GM23338 (cell line): ENCODE results near the gene TNNI3K. TPM values are rescaled to one million over a fixed set of nuclear protein-coding genes. Genes with fewer than 3 reads are reported as not detected.

Experiments used
- ATAC-seq: fragments of 200-7000 bp; cut with Tn5 transposase; 3 replicates; pipeline ENCODE4 v1.9.1; 2020
- DNase-seq: peaks from one replicate; pipeline ENCODE4 v3.0.0-alpha.2; 2015; ENCODE audit warnings: low spot score
- H2AFZ ChIP-seq: fragments of 200-600 bp; sonication (generic); 2 replicates; pipeline ENCODE4 v1.8.0; 2016; ENCODE audit warnings: antibody characterized with exemption, mild to moderate bottlenecking, moderate library complexity
- H3F3A ChIP-seq: fragments of 200-600 bp; sonication (generic); replicated peaks from 2 replicates; pipeline ENCODE4 v1.8.0; 2017; ENCODE audit warnings: antibody characterized with exemption, mixed run types, low read depth
- H3K27ac ChIP-seq: fragments of 200-600 bp; sonication (generic); 2 replicates; pipeline ENCODE4 v1.6.1; 2016; ENCODE audit warnings: low read depth
- H3K27me3 ChIP-seq: fragments of 200-600 bp; sonication (generic); 2 replicates; pipeline ENCODE4 v1.8.0; 2016; ENCODE audit warnings: mild to moderate bottlenecking, mixed run types, moderate library complexity; ENCODE audit not compliant: insufficient read depth
- H3K36me3 ChIP-seq: fragments of 200-600 bp; sonication (generic); 2 replicates; pipeline ENCODE4 v1.8.0; 2016; ENCODE audit warnings: mild to moderate bottlenecking; ENCODE audit not compliant: insufficient read depth
- H3K4me1 ChIP-seq: fragments of 200-600 bp; sonication (generic); 2 replicates; pipeline ENCODE4 v1.8.0; 2016; ENCODE audit warnings: mild to moderate bottlenecking, moderate library complexity; ENCODE audit not compliant: insufficient read depth
- H3K4me2 ChIP-seq: fragments of 200-600 bp; sonication (generic); 2 replicates; pipeline ENCODE4 v1.7.1; 2017; ENCODE audit warnings: mixed run types
- H3K4me3 ChIP-seq: fragments of 200-600 bp; sonication (generic); 2 replicates; pipeline ENCODE4 v1.6.1; 2016; ENCODE audit warnings: mixed run types
- H3K79me2 ChIP-seq: fragments of 200-600 bp; sonication (generic); replicated peaks from 2 replicates; pipeline ENCODE4 v1.8.0; 2017; ENCODE audit warnings: mild to moderate bottlenecking; ENCODE audit not compliant: insufficient read depth
- H3K9me2 ChIP-seq: fragments of 200-600 bp; sonication (generic); 2 replicates; pipeline ENCODE4 v1.8.0; 2017; ENCODE audit not compliant: insufficient read depth
- H4K20me1 ChIP-seq: fragments of 200-600 bp; sonication (generic); replicated peaks from 2 replicates; pipeline ENCODE4 v1.8.0; 2017; ENCODE audit warnings: mild to moderate bottlenecking; ENCODE audit not compliant: insufficient read depth
- H3K27ac Mint-ChIP-seq: 2 replicates; pipeline ENCODE4 v1.8.0; 2020; ENCODE audit warnings: inconsistent platforms, mild to moderate bottlenecking, moderate library complexity, mixed read lengths
- H3K27me3 Mint-ChIP-seq: 3 replicates; pipeline ENCODE4 v1.8.0; 2022; ENCODE audit warnings: low read depth, mild to moderate bottlenecking, moderate library complexity, mixed read lengths, inconsistent platforms; ENCODE audit not compliant: insufficient read depth, poor library complexity
- H3K36me3 Mint-ChIP-seq: 3 replicates; pipeline ENCODE4 v1.8.0; 2021; ENCODE audit warnings: low read depth, mild to moderate bottlenecking, inconsistent platforms, moderate library complexity, mixed read lengths
- H3K4me1 Mint-ChIP-seq: 3 replicates; pipeline ENCODE4 v1.8.0; 2020; ENCODE audit warnings: mild to moderate bottlenecking, inconsistent platforms, mixed read lengths
- H3K4me3 Mint-ChIP-seq: 3 replicates; pipeline ENCODE4 v1.8.0; 2021; ENCODE audit warnings: moderate library complexity, mild to moderate bottlenecking, inconsistent platforms, mixed read lengths
- H3K9me3 Mint-ChIP-seq: 3 replicates; pipeline ENCODE4 v1.8.0; 2020; ENCODE audit warnings: moderate library complexity, mild to moderate bottlenecking, inconsistent platforms, mixed read lengths
- CREB1 ChIP-seq: fragments of 250-450 bp; sonication (Bioruptor Pico); IDR thresholded peaks from 2 replicates; pipeline ENCODE4 v1.5.0; 2020; ENCODE audit warnings: low read depth, mild to moderate bottlenecking, moderate library complexity
- ETS1 ChIP-seq: IDR thresholded peaks from 2 replicates; pipeline ENCODE4 v1.6.1; 2016; ENCODE audit warnings: antibody characterized with exemption
- EZH2 ChIP-seq: fragments of 200-600 bp; sonication (generic); IDR thresholded peaks from one replicate; pipeline ENCODE4 v1.8.0; 2017; ENCODE audit warnings: antibody characterized with exemption, mild to moderate bottlenecking, low read depth; ENCODE audit not compliant: unreplicated experiment
- EZH2phosphoT487 ChIP-seq: fragments of 200-600 bp; sonication (generic); IDR thresholded peaks from one replicate; pipeline ENCODE4 v1.8.1; 2018; ENCODE audit warnings: antibody characterized with exemption; ENCODE audit not compliant: unreplicated experiment
- JUNB ChIP-seq: IDR thresholded peaks from one replicate; pipeline ENCODE4 v1.6.1; 2016; ENCODE audit warnings: antibody characterized with exemption; ENCODE audit not compliant: unreplicated experiment
- NANOG ChIP-seq: IDR thresholded peaks from 2 replicates; pipeline ENCODE4 v1.6.1; 2016; ENCODE audit warnings: antibody characterized with exemption, borderline replicate concordance
- POLR2AphosphoS5 ChIP-seq: IDR thresholded peaks from 2 replicates; pipeline ENCODE4 v1.6.1; 2016; ENCODE audit warnings: antibody characterized with exemption, low read depth
- STAT1 ChIP-seq: IDR thresholded peaks from one replicate; pipeline ENCODE4 v1.6.1; 2016; ENCODE audit warnings: antibody characterized with exemption; ENCODE audit not compliant: unreplicated experiment
- ZNF114 ChIP-seq: fragments of 250-450 bp; sonication (Bioruptor Pico); IDR thresholded peaks from 2 replicates; pipeline ENCODE4 v1.5.0; 2020; ENCODE audit warnings: mild to moderate bottlenecking, moderate library complexity
- ZNF331 ChIP-seq: fragments of 250-450 bp; sonication (Bioruptor Pico); IDR thresholded peaks from 2 replicates; pipeline ENCODE4 v1.5.0; 2020; ENCODE audit warnings: low read depth, mild to moderate bottlenecking, moderate library complexity
- polyA plus RNA-seq: library from polyadenylated mRNA; unstranded; fragments of >200 nt; fragmentation: Nextera tagmentation; extraction: Ambion mirVana; gene quantifications from 2 replicates; pipeline ENCODE4 v1.2.1, GENCODE V29; 2016
- total RNA-seq: library from RNA; depleted of rRNA; stranded (reverse); fragments of >200 nt; shearing (Covaris generic); gene quantifications from 2 replicates; pipeline ENCODE4 v1.2.3, GENCODE V29; 2014
- TF ChIP-seq, protein P1 (sequence below): IDR thresholded peaks from one replicate; pipeline ENCODE4 v1.6.1; 2018; ENCODE audit warnings: antibody characterized with exemption; ENCODE audit not compliant: unreplicated experiment
- TF ChIP-seq, protein P2 (sequence below): fragments of 250-450 bp; sonication (Bioruptor Pico); IDR thresholded peaks from 2 replicates; pipeline ENCODE4 v1.5.0; 2020; ENCODE audit warnings: mild to moderate bottlenecking, moderate library complexity
- TF ChIP-seq, protein P3 (sequence below), 2 experiments: fragments of 200-600 bp in 1 of 2; sonication (generic) in 1 of 2; conservative IDR thresholded peaks; 2 replicates each; pipeline versions ENCODE4 v1.5.1 to v1.6.1; 2016 to 2017; ENCODE audit warnings: antibody characterized with exemption in 2 of 2, low read depth in 2 of 2, mild to moderate bottlenecking in 2 of 2, moderate library complexity in 1 of 2

The TNNI3K gene
- total and polyA plus RNA-seq, 2 experiments from 2014 or later: not detected

DNA sequence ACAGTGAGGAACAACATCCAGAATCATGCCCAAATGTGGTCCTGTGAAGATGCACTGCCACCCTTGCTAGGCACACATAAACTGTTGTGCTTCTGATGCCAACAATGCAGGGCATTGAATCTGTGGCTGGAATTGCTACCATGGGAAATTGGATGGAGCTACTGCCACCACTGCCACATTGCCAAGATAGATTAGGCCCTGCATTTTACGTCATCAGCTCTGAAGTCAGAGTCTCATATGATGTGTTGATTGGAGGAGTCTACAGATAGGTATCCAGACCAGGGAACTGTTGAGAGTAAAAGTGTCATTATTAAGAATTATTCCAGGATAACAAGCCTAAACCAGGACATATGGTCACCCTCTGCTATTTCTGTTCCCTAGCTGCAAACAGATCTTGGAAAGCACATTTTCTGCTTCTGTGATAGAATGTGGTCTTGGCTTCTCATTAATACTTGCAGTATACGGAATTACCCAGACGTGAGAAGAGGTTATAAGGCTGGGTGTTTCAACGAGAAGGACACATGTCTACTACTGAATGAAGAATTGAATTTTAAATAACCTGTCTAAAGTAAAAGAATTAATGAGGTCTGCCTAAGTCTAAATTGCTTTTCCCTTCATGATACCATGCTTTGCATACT is 106.6 kb downstream of the TNNI3K start:
- no peak for TF ChIP-seq STAT1
- no peak for TF ChIP-seq JUNB
- TF ChIP-seq, protein P1, sequence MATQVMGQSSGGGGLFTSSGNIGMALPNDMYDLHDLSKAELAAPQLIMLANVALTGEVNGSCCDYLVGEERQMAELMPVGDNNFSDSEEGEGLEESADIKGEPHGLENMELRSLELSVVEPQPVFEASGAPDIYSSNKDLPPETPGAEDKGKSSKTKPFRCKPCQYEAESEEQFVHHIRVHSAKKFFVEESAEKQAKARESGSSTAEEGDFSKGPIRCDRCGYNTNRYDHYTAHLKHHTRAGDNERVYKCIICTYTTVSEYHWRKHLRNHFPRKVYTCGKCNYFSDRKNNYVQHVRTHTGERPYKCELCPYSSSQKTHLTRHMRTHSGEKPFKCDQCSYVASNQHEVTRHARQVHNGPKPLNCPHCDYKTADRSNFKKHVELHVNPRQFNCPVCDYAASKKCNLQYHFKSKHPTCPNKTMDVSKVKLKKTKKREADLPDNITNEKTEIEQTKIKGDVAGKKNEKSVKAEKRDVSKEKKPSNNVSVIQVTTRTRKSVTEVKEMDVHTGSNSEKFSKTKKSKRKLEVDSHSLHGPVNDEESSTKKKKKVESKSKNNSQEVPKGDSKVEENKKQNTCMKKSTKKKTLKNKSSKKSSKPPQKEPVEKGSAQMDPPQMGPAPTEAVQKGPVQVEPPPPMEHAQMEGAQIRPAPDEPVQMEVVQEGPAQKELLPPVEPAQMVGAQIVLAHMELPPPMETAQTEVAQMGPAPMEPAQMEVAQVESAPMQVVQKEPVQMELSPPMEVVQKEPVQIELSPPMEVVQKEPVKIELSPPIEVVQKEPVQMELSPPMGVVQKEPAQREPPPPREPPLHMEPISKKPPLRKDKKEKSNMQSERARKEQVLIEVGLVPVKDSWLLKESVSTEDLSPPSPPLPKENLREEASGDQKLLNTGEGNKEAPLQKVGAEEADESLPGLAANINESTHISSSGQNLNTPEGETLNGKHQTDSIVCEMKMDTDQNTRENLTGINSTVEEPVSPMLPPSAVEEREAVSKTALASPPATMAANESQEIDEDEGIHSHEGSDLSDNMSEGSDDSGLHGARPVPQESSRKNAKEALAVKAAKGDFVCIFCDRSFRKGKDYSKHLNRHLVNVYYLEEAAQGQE: no peak
- TF ChIP-seq, protein P2, sequence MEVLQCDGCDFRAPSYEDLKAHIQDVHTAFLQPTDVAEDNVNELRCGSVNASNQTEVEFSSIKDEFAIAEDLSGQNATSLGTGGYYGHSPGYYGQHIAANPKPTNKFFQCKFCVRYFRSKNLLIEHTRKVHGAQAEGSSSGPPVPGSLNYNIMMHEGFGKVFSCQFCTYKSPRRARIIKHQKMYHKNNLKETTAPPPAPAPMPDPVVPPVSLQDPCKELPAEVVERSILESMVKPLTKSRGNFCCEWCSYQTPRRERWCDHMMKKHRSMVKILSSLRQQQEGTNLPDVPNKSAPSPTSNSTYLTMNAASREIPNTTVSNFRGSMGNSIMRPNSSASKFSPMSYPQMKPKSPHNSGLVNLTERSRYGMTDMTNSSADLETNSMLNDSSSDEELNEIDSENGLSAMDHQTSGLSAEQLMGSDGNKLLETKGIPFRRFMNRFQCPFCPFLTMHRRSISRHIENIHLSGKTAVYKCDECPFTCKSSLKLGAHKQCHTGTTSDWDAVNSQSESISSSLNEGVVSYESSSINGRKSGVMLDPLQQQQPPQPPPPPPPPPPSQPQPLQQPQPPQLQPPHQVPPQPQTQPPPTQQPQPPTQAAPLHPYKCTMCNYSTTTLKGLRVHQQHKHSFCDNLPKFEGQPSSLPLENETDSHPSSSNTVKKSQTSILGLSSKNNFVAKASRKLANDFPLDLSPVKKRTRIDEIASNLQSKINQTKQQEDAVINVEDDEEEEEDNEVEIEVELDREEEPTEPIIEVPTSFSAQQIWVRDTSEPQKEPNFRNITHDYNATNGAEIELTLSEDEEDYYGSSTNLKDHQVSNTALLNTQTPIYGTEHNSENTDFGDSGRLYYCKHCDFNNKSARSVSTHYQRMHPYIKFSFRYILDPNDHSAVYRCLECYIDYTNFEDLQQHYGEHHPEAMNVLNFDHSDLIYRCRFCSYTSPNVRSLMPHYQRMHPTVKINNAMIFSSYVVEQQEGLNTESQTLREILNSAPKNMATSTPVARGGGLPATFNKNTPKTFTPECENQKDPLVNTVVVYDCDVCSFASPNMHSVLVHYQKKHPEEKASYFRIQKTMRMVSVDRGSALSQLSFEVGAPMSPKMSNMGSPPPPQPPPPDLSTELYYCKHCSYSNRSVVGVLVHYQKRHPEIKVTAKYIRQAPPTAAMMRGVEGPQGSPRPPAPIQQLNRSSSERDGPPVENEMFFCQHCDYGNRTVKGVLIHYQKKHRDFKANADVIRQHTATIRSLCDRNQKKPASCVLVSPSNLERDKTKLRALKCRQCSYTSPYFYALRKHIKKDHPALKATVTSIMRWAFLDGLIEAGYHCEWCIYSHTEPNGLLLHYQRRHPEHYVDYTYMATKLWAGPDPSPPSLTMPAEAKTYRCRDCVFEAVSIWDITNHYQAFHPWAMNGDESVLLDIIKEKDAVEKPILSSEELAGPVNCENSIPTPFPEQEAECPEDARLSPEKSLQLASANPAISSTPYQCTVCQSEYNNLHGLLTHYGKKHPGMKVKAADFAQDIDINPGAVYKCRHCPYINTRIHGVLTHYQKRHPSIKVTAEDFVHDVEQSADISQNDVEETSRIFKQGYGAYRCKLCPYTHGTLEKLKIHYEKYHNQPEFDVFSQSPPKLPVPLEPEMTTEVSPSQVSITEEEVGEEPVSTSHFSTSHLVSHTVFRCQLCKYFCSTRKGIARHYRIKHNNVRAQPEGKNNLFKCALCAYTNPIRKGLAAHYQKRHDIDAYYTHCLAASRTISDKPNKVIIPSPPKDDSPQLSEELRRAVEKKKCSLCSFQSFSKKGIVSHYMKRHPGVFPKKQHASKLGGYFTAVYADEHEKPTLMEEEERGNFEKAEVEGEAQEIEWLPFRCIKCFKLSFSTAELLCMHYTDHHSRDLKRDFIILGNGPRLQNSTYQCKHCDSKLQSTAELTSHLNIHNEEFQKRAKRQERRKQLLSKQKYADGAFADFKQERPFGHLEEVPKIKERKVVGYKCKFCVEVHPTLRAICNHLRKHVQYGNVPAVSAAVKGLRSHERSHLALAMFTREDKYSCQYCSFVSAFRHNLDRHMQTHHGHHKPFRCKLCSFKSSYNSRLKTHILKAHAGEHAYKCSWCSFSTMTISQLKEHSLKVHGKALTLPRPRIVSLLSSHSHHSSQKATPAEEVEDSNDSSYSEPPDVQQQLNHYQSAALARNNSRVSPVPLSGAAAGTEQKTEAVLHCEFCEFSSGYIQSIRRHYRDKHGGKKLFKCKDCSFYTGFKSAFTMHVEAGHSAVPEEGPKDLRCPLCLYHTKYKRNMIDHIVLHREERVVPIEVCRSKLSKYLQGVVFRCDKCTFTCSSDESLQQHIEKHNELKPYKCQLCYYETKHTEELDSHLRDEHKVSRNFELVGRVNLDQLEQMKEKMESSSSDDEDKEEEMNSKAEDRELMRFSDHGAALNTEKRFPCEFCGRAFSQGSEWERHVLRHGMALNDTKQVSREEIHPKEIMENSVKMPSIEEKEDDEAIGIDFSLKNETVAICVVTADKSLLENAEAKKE (CRISPR knock-in tag): no peak
- TF ChIP-seq CREB1 (CRISPR knock-in tag): no peak
- no peak for TF ChIP-seq ZNF114 (CRISPR knock-in tag)
- no peak for TF ChIP-seq EZH2
- TF ChIP-seq NANOG: no peak
- no peak for TF ChIP-seq ETS1
- TF ChIP-seq EZH2phosphoT487: no peak
- no peak for TF ChIP-seq ZNF331 (CRISPR knock-in tag)
- TF ChIP-seq POLR2AphosphoS5: no peak
- TF ChIP-seq, protein P3, sequence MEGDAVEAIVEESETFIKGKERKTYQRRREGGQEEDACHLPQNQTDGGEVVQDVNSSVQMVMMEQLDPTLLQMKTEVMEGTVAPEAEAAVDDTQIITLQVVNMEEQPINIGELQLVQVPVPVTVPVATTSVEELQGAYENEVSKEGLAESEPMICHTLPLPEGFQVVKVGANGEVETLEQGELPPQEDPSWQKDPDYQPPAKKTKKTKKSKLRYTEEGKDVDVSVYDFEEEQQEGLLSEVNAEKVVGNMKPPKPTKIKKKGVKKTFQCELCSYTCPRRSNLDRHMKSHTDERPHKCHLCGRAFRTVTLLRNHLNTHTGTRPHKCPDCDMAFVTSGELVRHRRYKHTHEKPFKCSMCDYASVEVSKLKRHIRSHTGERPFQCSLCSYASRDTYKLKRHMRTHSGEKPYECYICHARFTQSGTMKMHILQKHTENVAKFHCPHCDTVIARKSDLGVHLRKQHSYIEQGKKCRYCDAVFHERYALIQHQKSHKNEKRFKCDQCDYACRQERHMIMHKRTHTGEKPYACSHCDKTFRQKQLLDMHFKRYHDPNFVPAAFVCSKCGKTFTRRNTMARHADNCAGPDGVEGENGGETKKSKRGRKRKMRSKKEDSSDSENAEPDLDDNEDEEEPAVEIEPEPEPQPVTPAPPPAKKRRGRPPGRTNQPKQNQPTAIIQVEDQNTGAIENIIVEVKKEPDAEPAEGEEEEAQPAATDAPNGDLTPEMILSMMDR (conservative IDR thresholded peaks at IDR 0.05; ENCODE audit: low read depth in 2 of 2): no peak
- no peak overlapping the region for H2AFZ ChIP-seq
- DNase-seq (no peak), ATAC-seq (no peak)
- H3K27ac ChIP-seq: no peak overlapping the region
- Mint-ChIP-seq H3K27ac (no peak overlapping the region), H3K27me3 (no peaks in the 10 kb centered on the region), H3K4me1 (no peaks in the 10 kb centered on the region), H3K36me3 (no peaks in the 10 kb centered on the region), H3K4me3 (no peak overlapping the region), H3K9me3 (no peaks in the 10 kb centered on the region)
- no peaks in the 10 kb centered on the region for H3K9me2 ChIP-seq
- H3K4me2 ChIP-seq: no peak overlapping the region
- no peaks in the 10 kb centered on the region for H3F3A ChIP-seq
- H3K4me1 ChIP-seq: no peaks in the 10 kb centered on the region
- H3K36me3 ChIP-seq: no peaks in the 10 kb centered on the region
- no peaks in the 10 kb centered on the region for H3K27me3 ChIP-seq
- H3K4me3 ChIP-seq: no peak overlapping the region
- H4K20me1 ChIP-seq: no peaks in the 10 kb centered on the region
- H3K79me2 ChIP-seq: no peaks in the 10 kb centered on the region
